ENCODE results near the gene CNIH3. TPM values are rescaled to one million over a fixed set of nuclear protein-coding genes. Genes with fewer than 3 reads are reported as not detected.

Gene CNIH3
- total RNA-seq, 3 donors from 2014 or later = 3.8 to 5.2 (median 4.4) TPM

- H3K4me1 ChIP-seq = no peaks in the 10 kb centered on the region
- DNase-seq (ENCODE audit: low spot score in 2 of 2) = no peak
- peak overlapping the region in 1 of 2 donors; percentile 25 for H3K27ac ChIP-seq
- TF ChIP-seq, protein P1, sequence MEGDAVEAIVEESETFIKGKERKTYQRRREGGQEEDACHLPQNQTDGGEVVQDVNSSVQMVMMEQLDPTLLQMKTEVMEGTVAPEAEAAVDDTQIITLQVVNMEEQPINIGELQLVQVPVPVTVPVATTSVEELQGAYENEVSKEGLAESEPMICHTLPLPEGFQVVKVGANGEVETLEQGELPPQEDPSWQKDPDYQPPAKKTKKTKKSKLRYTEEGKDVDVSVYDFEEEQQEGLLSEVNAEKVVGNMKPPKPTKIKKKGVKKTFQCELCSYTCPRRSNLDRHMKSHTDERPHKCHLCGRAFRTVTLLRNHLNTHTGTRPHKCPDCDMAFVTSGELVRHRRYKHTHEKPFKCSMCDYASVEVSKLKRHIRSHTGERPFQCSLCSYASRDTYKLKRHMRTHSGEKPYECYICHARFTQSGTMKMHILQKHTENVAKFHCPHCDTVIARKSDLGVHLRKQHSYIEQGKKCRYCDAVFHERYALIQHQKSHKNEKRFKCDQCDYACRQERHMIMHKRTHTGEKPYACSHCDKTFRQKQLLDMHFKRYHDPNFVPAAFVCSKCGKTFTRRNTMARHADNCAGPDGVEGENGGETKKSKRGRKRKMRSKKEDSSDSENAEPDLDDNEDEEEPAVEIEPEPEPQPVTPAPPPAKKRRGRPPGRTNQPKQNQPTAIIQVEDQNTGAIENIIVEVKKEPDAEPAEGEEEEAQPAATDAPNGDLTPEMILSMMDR (IDR thresholded peaks at IDR 0.05) = no peak
- TF ChIP-seq POLR2AphosphoS5 (IDR thresholded peaks at IDR 0.05) (no peak), POLR2A (IDR thresholded peaks at IDR 0.05) (no peak)
- no peaks in the 10 kb centered on the region for H3K27me3 ChIP-seq
- H3K9me3 ChIP-seq = peaks cover 7 to 12% of the 10 kb centered on the region in 2 donors
- no peaks in the 10 kb centered on the region for H3K36me3 ChIP-seq
- no peak overlapping the region for H3K4me3 ChIP-seq
- intact Hi-C loops (cut with DNase I; ENCODE audit: low total_unique reads) = no loop called here
These were observed 143.0 kb downstream of the CNIH3 start for GRCh38 chr1:224759135-224759534.

GRCh38 chr1:224759681-224760091 lies 143.6 kb downstream of the CNIH3 start:
- DNase-seq (ENCODE audit: low spot score in 2 of 2) = no peak

GRCh38 chr1:224760163-224760562 lies 144.0 kb downstream of the CNIH3 start:
- H3K9me3 ChIP-seq = peaks cover 7 to 12% of the 10 kb centered on the region in 2 donors
- H3K4me3 ChIP-seq = no peak overlapping the region
- DNase-seq (ENCODE audit: low spot score in 2 of 2) = no peak
- H3K27me3 ChIP-seq = no peaks in the 10 kb centered on the region
- no peaks in the 10 kb centered on the region for H3K4me1 ChIP-seq
- TF ChIP-seq POLR2A (IDR thresholded peaks at IDR 0.05) (no peak), POLR2AphosphoS5 (IDR thresholded peaks at IDR 0.05) (no peak)
- TF ChIP-seq, protein P1 (IDR thresholded peaks at IDR 0.05) = no peak
- no peaks in the 10 kb centered on the region for H3K36me3 ChIP-seq
- intact Hi-C loops (cut with DNase I; ENCODE audit: low total_unique reads) = no loop called here
- H3K27ac ChIP-seq = peak overlapping the region; percentile 21 to 69

More at GRCh38 chr1:224759681-224760091, 143.6 kb downstream of the CNIH3 start:
- Histone ChIP-seq H3K27me3 (no peaks in the 10 kb centered on the region), H3K9me3 (peaks cover 7 to 12% of the 10 kb centered on the region in 2 donors), H3K4me1 (no peaks in the 10 kb centered on the region), H3K27ac (no peak overlapping the region), H3K4me3 (no peak overlapping the region), H3K36me3 (no peaks in the 10 kb centered on the region)
- TF ChIP-seq POLR2A (IDR thresholded peaks at IDR 0.05) (no peak), POLR2AphosphoS5 (IDR thresholded peaks at IDR 0.05) (no peak)
- TF ChIP-seq, protein P1 (IDR thresholded peaks at IDR 0.05) = no peak
- intact Hi-C loops (cut with DNase I; ENCODE audit: low total_unique reads) = no loop called here

DNA sequence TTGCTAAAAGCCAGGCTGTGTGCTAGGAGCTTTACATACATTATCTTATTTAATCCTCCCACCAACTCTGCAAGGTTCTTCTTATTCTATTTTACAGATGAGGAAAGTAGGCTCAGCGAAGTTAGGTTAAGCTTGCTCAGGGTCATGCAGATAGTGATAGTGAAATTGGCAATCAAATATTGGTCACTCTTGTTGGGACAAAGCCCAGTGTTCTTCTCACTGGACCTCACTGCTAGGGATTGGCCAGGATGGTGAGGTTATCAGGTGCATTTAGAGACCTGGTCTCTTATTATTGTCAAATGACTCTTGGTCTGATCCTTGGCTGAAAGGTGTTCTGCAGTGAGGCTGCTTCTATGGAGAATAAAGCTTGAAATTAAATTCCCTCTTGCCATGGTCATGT lies 145.1 kb downstream of the CNIH3 start:
- no peaks in the 10 kb centered on the region for H3K27me3 ChIP-seq

GRCh38 chr1:224762046-224762445 lies 145.9 kb downstream of the CNIH3 start:
- Histone ChIP-seq H3K9me3 (peaks cover 7 to 12% of the 10 kb centered on the region in 2 donors), H3K27ac (no peak overlapping the region), H3K4me1 (no peaks in the 10 kb centered on the region), H3K36me3 (no peaks in the 10 kb centered on the region), H3K27me3 (no peaks in the 10 kb centered on the region), H3K4me3 (no peak overlapping the region)
- intact Hi-C loops (cut with DNase I; ENCODE audit: low total_unique reads) = no loop called here
- no peak for DNase-seq (ENCODE audit: low spot score in 2 of 2)
- TF ChIP-seq POLR2A (IDR thresholded peaks at IDR 0.05) = no peak

More for the DNA sequence above, 145.1 kb downstream of the CNIH3 start:
- TF ChIP-seq POLR2AphosphoS5 (IDR thresholded peaks at IDR 0.05) = no peak
- TF ChIP-seq, protein P1 (IDR thresholded peaks at IDR 0.05) = no peak
- TF ChIP-seq POLR2A (IDR thresholded peaks at IDR 0.05) = no peak
- intact Hi-C loops (cut with DNase I; ENCODE audit: low total_unique reads) = no loop called here
- Histone ChIP-seq H3K36me3 (no peaks in the 10 kb centered on the region), H3K4me3 (no peak overlapping the region), H3K9me3 (peaks cover 7 to 12% of the 10 kb centered on the region in 2 donors), H3K27ac (no peak overlapping the region), H3K4me1 (no peaks in the 10 kb centered on the region)
- DNase-seq (ENCODE audit: low spot score in 2 of 2) = no peak

- Histone ChIP-seq H3K9me3 (peaks cover 7 to 12% of the 10 kb centered on the region in 2 donors), H3K4me3 (no peak overlapping the region), H3K4me1 (no peaks in the 10 kb centered on the region), H3K27ac (no peak overlapping the region), H3K27me3 (no peaks in the 10 kb centered on the region), H3K36me3 (no peaks in the 10 kb centered on the region)
- intact Hi-C loops (cut with DNase I; ENCODE audit: low total_unique reads) = no loop called here
- TF ChIP-seq POLR2A (IDR thresholded peaks at IDR 0.05) = no peak
- TF ChIP-seq, protein P1 (IDR thresholded peaks at IDR 0.05) = no peak
- no peak for TF ChIP-seq POLR2AphosphoS5 (IDR thresholded peaks at IDR 0.05)
- DNase-seq (ENCODE audit: low spot score in 2 of 2) = no peak
These were observed 146.6 kb downstream of the CNIH3 start for GRCh38 chr1:224762701-224763100.

All from breast epithelium (tissue), 4 donors.